ENCODE data around the gene IQGAP2.
A peak's percentile ranks its signal among the peaks of the same experiment; 100 is the strongest.

IQGAP2 gene

DNA sequence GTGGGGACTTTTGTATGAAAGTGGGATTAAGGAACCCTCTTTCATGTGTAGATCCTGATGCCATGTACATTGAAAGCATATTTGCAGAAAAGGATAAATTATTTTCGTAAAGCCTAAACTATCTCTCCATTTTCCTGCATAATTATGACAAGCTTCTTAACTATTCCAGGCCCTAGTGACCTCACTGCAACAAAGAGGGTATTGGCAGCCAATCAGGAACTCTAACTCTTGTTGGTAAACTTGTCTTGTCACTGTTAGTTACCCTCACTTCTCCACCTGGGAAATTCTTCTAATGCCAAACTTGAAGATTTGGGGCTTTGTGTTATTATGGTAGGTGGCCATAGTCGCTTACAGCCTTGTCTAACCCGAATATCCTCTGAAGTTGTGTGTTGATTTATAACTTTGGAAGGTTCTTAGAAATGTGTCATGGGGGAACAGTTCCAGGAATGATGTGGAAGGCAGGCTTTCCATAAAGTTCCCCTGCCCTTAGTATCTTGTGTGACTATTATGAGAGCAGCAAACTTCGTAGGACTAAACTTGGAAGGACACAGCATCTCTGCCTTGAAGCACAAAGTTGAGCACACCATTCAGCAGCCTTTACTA lies 52.5 kb downstream of the IQGAP2 start:
- DNase-seq: no peak

DNA sequence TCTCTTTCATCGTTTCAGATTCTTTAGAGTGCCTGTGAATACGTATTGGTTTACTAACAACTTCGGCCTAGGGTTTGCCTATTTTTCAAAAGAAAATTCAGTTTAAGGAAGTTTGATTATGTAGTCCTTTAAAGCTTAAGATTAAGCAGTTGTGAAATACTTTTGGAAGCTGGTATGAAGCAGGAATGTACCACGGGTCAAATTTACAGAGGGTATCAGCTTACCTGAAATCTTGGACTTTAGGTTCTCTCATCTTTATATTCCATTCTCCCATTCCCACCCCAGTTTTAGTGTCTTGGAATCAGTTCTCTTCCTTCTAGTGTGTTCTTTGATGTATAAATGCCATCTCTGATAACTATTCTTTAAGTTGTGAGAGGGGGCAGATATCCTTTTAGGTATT lies 53.2 kb downstream of the IQGAP2 start:
- no peak for DNase-seq

DNA sequence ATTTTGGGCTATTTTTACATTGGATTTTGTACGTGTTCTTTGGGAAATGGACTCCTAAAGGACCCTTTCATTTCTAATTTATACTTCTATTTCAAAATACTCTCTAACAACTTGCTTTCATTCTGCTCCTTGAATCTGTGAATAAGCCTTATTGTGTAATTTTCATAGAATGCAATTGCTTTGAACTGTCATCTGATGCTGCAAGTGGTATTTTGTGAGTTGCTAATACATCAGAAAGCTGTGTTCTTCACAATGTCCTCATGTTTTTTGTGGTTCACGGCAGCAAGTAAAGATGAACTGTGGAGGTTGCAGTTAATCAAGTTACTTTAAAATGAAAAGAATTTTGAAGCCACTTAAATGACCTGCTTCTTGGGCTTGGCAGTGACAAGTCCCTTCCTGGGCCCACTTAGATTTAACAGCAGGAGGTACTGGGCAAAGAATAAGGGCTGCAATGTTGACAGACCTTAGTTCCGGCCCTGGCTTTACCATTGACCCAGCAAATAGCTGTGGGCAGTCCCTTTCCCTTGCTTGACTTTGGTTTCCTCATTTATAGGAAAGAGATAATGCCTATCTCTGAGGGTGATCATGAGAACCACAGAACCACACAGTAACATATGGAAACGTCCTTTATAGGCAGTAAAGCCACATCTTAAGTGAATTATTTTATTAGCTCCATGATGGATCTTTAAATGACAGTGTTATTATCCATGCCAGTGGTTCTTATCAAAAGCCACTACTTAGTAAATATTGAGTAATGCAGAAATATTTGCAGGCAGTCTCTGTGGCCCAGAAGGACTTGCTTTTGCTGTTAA lies 54.8 kb downstream of the IQGAP2 start:
- DNase-seq: no peak

DNA sequence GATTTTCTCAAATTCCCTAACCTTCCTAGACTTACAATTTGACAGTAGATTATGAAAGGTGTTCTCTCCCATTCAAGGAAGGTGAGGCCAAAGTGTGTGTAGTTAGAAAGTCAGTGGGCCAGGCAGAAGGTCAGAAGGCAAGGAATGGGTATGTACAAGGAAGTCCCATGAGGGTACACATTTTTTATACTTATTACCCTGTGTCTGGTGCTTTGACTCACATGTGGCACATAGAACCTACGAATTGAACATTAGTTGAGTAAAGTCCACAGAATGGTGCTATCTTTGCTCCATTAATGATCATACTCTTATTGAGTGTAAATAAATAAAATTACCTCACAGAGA lies 55.4 kb downstream of the IQGAP2 start:
- DNase-seq: no peak

DNA sequence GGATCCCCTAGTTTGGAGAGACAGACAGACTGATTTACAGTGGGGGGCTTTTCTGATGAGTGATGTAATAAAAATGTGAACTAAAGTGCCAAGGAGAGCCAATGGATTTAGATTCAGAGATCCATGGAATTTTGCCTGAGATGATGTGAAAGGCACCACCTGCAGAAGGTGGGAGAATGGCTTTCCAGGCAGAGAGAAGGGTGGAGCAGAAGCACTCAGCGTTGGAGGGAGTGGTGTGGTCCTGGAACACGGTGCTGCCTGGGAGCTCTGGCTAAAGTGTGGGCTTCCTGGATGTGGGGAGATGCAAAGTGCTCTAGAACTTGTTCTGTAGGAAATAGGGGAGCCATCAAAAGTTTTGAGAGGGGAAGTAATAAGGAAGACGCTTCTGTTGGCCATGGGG lies 57.0 kb downstream of the IQGAP2 start:
- DNase-seq: no peak

DNA sequence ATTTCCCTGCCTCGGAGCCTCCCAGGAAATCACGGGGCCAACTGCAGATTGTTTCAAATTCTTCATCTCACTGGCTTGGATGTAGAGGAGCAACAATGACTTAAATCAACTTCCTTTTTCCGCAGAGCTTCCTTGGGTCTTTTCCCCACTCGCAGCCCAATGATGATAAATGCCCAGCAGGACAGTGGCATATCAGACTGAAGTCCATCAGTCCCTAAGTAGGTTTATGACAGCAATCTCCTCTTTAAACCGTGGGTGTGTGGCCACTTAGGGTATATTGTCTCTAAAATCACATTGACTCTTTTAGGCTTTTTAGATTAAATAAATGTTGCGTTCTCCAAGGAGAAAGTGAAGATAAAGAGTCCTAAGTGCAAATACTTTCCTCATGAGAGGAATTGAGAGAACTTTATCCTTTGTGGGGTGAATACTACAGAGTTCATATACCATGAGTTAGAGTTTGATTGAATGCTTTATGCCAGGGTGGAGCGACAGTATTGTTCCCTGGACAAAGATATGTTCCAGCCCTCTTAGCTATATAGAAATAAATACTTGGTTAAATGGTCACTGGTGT lies 59.1 kb downstream of the IQGAP2 start:
- no peak for DNase-seq

DNA sequence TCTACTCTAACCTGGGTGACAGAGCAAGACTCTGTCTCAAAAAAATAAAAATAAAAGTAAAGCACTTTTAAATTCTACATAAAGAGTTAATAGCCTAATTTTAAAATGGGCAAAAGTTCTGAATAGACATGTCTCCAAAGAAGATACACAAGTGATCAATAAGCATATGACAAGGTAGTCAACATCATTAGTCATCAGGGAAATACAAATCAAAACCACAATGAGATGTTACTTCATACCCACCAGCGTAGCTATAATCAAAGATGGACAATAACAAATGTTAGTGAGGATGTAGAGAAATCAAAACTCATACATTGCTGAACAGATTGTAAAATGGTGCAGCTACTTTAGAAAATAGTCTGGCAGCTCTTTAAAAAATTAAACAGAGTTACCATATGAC lies 64.1 kb downstream of the IQGAP2 start:
- no peak for DNase-seq

DNA sequence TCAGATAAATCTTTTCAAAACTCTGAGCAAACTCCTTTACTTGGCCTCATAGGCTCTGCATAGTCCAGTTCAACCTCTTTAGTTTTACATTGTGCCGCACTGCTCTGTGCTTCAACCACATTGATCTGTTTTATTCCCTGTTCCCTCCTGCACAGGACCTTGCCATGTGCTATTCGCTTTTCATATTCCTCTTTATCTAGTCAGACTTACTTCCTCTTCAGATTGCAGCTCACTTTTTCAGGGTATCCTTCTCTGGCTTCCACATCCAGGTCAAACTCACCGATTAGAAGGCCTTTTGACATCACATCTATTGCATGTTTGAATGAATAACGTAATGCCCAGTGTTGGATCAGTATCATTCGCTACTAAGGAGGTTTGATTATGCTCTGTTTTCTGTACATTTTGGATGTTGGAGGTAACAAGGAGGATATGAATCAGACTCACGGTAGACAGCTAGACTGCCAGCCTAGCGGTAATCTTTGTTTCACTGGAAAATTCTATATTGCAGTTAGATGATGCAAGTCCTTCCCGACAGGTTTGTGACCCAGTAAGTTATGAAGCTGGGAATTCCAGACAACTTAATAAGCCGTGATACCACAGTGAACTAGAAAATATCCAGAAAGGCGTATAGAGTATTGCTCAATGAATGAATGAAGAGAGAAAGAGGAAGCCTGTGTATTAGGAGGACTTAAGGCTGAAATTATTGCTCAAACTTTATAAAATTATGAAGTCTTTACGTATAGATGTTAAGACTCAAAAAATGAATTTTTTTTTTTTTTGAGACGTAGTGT lies 65.7 kb downstream of the IQGAP2 start:
- DNase-seq: no peak

DNA sequence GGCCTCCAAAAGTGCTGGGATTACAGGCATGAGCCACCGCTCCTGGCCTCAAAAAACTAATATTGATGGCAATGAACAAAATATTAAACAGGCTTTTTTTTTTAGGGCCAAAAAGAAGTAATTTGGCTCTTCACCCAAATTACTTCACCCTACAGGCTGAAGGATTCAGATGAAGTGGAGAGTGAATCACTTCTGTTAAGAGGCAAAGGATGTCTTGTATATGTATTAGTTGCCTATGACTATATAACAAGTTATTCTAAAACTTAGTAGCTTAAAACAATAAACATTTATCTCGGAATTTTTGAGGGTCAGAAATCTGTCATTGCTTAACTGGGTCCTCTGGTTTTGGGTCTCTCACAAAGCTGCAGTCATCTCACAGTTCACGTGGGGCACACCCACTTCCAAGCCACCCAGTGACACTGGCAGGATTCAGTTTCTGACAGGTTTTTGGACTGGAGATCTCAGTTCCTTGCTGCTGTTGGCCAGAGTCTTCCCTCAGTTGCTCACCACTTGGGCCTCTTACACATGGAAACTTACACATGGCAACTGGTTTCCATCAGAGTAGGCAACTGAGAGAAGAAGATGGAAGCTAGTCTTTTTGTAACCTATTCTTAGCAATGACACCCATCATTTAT lies 66.7 kb downstream of the IQGAP2 start:
- DNase-seq: no peak

DNA sequence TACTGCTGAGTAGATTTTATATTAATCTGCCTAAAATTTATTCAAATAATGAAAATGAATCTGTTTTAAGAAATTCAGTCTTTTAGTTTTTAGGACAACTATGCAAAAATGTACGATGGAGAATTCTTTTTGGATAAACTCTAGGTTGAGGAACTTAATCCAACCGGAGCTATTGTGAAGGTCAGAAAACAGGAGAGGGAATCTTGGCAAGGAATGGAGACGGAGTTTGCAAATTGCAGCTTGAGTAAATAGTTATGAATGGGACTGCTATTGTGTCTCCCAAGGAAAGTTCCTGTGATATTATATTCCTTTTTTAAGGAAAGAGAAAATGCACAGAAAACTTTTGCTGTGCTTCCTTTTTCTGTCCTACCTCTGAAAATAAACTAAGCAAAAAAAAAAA lies 67.9 kb downstream of the IQGAP2 start:
- DNase-seq: no peak

DNA sequence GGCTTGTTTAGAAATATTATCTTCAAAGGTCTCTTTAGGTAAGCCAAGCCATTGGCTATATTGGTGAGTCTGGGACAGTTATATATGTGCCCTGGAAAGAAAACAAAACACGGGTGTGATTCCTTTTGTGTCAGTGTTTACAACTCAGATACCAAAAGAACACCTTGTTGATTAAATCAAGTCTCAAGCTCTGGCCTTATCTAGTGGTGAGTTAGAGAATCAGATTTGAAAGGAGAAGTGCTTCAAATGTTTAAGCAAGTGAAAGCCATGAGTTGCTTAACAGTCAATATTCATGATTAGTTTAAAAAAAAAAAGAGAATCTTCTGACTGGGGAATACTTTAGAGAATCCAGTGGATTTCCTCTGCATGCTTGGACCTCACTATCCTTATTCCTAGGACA lies 68.3 kb downstream of the IQGAP2 start:
- no peak for DNase-seq

DNA sequence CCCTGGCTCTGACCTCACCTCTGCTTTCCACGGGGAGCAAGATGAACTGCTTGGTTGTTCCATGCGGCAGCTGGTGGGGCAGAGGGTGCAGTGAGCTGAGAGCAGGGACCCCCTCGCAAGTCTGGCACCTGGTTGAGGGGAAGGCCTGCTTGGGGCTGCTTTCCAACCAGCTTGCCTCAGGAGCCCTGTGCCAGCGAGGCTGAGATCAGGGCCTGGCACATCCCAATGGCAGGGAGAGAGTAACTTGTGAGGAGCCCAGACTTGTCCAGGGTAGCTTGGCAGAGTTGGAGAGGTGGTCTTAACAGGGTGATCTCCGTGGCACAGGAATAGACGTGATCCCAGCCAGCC lies 68.9 kb downstream of the IQGAP2 start:
- DNase-seq: no peak

DNA sequence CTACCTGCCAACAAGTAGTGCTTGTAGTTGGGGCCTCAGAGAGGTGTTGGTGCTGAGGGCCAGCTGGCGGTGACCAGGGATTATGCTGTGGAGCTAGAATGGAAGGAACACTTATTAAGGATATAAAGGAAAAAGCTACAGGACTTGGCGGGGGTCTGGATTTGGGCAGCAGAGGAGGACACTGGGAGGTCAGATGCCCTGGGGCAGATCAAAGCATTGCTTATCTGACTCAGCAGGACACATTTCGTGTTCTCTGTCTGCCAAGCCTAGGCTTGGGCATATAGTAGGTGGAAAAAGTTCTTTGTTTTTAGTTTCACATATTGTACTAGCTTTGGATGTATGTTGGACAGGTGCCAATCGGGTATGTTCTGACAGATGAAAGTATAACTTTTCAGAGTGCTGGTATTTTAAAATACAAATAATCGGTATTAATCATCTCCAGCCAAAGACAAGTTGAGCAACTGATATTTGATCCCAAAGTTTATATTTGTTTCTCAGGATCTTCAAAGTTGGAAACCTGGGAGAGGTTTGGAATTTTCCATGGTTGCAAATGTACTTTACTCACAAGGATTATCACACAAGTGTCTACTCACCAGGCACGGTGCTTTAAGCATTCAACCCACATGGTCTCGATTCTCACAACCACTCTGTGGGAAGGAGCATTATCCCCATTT lies 69.4 kb downstream of the IQGAP2 start:
- no peak for DNase-seq

DNA sequence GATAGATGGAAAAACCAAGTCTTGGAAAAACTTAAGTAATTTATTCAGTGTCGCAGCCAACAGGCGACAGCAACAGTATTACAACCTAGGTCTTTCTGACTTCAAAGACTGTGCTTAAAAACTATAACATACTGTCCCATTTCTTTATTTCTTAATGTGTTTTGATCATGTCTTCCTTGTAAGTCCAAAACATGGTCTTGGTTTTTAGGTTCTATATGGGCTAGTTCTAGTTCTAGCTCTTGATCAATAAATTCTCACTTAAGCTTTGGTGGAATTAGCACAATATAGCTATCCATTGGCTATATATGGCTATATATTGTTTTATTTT lies 69.9 kb downstream of the IQGAP2 start:
- DNase-seq: no peak

DNA sequence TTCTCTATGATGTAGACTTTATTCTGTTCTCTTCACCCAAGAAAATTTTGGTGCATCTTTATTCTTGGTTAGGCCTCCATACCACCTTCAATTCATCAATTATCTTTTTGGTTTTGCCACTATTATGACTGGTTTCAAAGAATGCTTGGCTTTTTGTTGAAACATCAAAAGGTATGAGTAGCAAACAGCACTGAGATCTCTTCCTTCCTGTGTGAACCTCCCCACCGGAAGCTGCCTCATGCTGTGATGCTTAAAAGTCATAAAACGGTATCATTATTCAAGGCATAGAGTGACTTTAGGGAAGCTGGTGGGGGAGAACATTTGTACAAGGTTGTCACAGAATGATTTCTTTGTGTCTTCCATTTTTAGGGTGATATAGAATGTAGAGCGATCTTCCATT lies 70.6 kb downstream of the IQGAP2 start:
- DNase-seq: peak; percentile 59

DNA sequence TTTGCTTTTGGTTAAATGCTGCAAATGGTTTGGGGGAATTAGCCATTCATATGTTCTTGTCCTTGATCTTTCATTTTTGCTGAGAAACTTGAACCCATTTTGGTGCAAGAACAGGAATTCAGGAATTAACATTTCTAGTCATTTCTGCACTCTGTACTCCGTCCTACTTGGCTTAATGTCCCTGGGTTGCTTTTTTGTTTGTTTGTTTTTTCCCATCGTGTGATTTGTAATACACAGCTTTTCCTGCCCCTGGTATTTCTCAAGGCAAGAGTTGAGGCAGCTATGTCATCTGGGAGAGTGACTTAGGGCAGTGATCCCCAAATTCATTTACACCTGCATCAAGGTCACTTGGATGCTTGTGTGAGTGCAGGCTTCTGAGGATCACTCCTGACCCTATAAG lies 71.3 kb downstream of the IQGAP2 start:
- no peak for DNase-seq

DNA sequence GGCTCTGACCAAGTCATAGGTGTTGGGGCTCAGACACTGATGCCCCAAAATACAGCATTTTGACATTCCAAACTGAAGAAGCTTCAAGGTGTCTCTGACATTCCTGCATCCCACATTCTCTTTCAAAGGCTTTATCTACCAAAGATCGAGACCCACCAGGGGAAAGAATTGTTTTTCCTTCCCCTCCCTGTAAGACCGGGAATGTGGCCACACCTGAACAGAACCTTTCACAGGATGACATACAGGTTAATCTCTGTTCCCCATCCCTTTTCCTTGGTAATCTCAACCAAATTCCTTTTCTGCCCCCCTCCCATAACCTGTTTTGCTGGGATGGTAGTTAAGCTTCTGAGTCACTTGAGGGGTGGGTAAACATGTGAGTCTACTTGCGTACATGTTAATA lies 72.3 kb downstream of the IQGAP2 start:
- DNase-seq: no peak

DNA sequence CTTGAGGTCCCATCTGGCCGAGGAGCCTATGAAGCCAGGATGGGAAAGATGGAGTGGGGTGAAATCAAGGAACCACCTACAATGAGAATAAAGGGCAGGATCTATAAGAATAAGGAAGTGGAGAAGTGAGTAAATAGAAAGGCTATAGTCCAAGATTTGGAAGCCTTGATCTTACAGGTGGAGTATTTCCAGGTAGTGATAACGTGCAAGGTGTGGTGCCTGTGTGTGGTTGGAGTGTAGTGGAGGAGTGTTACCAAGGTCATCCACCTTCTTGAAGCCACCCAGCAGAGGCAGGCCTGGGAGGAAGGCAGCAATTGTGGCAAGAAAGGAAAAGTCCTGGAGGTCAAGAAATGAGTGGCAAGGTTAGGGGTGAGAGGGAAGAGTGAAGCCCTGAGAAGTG lies 72.9 kb downstream of the IQGAP2 start:
- no peak for DNase-seq

DNA sequence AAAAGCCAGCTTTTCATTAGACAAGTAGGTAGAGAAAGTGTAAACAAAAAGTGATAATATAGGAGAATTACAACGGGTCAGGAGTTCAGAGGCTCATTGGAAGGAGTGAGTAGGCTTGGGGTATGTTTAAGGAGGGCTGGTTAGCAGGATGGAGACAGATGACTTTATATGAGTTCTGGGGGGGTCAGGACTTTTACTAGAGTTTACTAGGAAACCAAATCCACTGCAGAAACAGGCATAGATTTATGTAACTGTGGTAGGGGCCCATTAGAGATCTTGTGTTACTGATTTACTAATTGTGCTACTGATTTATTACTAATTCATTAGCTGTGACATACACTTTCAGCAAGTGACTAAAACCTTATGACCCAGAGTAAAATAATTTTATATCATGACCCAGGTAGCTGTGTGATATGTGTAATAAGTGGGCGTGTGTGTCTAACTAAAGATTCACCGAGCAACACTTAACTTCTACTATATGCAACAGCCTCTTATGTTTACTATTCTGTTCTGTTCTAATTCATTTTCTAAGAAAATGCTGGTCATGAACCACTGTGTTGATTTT lies 73.5 kb downstream of the IQGAP2 start:
- DNase-seq: no peak

DNA sequence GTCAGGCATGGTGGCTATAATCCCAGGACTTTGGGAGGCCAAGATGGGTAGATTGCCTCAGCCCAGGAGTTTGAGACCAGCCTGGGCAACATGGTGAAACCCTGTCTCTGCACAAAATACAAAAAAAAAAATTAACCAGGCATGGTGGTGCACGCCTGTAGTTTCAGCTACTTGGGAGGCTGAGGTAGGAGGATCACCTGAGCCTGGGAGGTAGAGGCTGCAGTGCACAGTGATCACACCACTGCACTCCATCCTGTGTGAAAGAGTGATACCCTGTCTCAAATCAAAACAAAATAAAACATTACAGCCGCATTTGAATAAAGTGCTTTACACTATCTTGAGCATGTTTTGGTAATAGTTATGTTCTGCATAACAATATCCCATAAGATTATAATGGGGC lies 74.0 kb downstream of the IQGAP2 start:
- no peak for DNase-seq

DNA sequence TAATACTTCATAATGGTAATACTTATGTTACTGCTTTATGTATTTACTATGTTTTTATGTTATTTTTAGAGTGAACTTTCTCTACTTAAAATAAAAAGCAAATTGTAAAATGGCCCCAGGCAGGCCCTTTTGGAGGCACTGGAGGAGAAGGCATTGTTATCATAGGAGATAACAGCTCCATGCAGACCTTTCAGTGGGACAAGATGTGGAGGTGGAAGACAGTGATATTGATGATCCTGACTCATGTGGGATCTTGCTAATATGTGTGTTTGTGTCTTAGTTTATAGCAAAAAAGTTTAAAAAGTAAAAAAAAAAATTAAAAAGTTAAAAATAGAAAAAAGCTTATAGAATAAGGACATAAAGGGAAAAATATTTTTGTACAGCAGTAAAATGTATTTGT lies 74.5 kb downstream of the IQGAP2 start:
- DNase-seq: no peak

DNA sequence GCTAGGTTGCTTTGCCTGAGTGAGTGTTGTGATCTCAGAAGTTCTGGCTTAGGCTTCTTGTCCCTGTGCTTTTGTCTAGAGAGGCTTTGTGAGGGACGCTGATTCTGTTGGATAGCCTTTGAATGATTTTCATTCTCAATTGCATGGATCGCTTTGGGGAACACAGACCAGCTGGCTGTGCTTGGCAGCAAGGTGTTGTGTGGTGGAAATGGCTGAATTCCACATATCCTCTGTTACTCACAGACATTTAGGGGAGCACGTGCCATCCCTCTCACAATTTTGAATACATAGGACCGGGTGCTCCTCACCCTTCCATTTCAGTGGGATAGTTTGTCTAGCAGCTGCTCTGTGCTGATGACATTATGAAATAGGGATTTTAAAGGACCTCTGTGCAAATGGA lies 76.2 kb downstream of the IQGAP2 start:
- no peak for DNase-seq

Measured in activated gamma-delta T cell treated with Interleukin-2 at 50 U/mL for 16 hours (primary cell).